Putamen (tissue), 1 donor: ENCODE data around the gene EDAR.

Experiments
- DNase-seq: peaks from one replicate; pipeline ENCODE4 v3.0.0-alpha.2; 2016; ENCODE audit warnings: low spot score

EDAR gene

GRCh38 chr2:108852375-108852774 is 136.6 kb downstream of the EDAR start:
- no peak for DNase-seq

GRCh38 chr2:108847000-108847399 is 142.0 kb downstream of the EDAR start:
- DNase-seq: no peak

GRCh38 chr2:108845923-108846322 is 143.1 kb downstream of the EDAR start:
- no peak for DNase-seq
